CD4-positive, CD25-positive, alpha-beta regulatory T cell (primary cell): ENCODE data around the gene MAN1A1. TPM values are rescaled to one million over a fixed set of nuclear protein-coding genes. Genes with fewer than 3 reads are reported as not detected.
A peak's percentile ranks its signal among the peaks of the same experiment; 100 is the strongest.

Experiments used
- ATAC-seq, 2 donors: fragments of 150-1000 bp; cut with Tn5 transposase; one replicate each; pipeline ENCODE4 v1.10.0; 2021; ENCODE audit warnings: low read depth in 2 of 2, moderate number of reproducible peaks in 2 of 2, moderate library complexity in 1 of 2
- DNase-seq, 3 donors: peaks; one replicate each; pipeline versions ENCODE4 v3.0.0 to v3.0.0-alpha.2; 2012 to 2022; ENCODE audit warnings: mixed read lengths in 1 of 3
- H3K27ac ChIP-seq: one replicate; pipeline ENCODE4 v1.7.0; 2013; ENCODE audit warnings: mild to moderate bottlenecking, low read length; ENCODE audit not compliant: insufficient read depth, poor library complexity, severe bottlenecking
- H3K27me3 ChIP-seq: one replicate; pipeline ENCODE4 v1.7.0; 2013; ENCODE audit warnings: low read length; ENCODE audit not compliant: control insufficient read depth, insufficient read depth
- H3K36me3 ChIP-seq: one replicate; pipeline ENCODE4 v1.7.0; 2013; ENCODE audit warnings: mild to moderate bottlenecking, low read length, moderate library complexity; ENCODE audit not compliant: control insufficient read depth, insufficient read depth
- H3K4me1 ChIP-seq: 2 replicates; pipeline ENCODE4 v1.7.0; 2013; ENCODE audit warnings: mild to moderate bottlenecking, low read length; ENCODE audit not compliant: insufficient read depth, control insufficient read depth, poor library complexity, severe bottlenecking
- H3K4me3 ChIP-seq: one replicate; pipeline ENCODE4 v1.7.0; 2013; ENCODE audit warnings: low read depth, mild to moderate bottlenecking, low read length, moderate library complexity
- H3K9me3 ChIP-seq, 2 experiments: 1 replicate in 1 of 2; 2 replicates in 1 of 2; pipeline ENCODE4 v1.7.0; 2013; ENCODE audit warnings: low read length in 2 of 2, mild to moderate bottlenecking in 1 of 2, moderate library complexity in 1 of 2; ENCODE audit not compliant: control insufficient read depth in 2 of 2
- H3K27ac Mint-ChIP-seq, 3 donors: one replicate each; pipeline ENCODE4 v1.8.0; 2020 to 2022; ENCODE audit warnings: mild to moderate bottlenecking in 3 of 3, mixed read lengths in 3 of 3, moderate library complexity in 2 of 3
- H3K27me3 Mint-ChIP-seq: one replicate; pipeline ENCODE4 v1.8.0; 2022; ENCODE audit warnings: mild to moderate bottlenecking, mixed read lengths
- H3K36me3 Mint-ChIP-seq: one replicate; pipeline ENCODE4 v1.8.0; 2020; ENCODE audit warnings: mixed read lengths
- H3K4me1 Mint-ChIP-seq, 4 donors: one replicate each; pipeline ENCODE4 v1.8.0; 2020 to 2022; ENCODE audit warnings: mixed read lengths in 4 of 4, mild to moderate bottlenecking in 1 of 4
- H3K4me3 Mint-ChIP-seq, 4 donors: one replicate each; pipeline ENCODE4 v1.8.0; 2020 to 2022; ENCODE audit warnings: mild to moderate bottlenecking in 4 of 4, mixed read lengths in 4 of 4, moderate library complexity in 3 of 4
- H3K9me3 Mint-ChIP-seq, 7 donors: one replicate each; pipeline ENCODE4 v1.8.0; 2020 to 2022; ENCODE audit warnings: mixed read lengths in 7 of 7, mild to moderate bottlenecking in 3 of 7, moderate library complexity in 2 of 7
- polyA plus RNA-seq, 4 donors: library from polyadenylated mRNA; unstranded; fragments of 300-500 nt; fragmentation: Illumina TruSeq; gene quantifications; one replicate each; pipeline ENCODE4 v1.2.3, GENCODE V29; 2021
- total RNA-seq: library from RNA; stranded (reverse); gene quantifications from one replicate; pipeline ENCODE4 v1.2.3, GENCODE V29; 2022

Gene MAN1A1
- total and polyA plus RNA-seq, 5 donors from 2014 or later = 10.7 to 20.6 (median 13.6) TPM

DNA sequence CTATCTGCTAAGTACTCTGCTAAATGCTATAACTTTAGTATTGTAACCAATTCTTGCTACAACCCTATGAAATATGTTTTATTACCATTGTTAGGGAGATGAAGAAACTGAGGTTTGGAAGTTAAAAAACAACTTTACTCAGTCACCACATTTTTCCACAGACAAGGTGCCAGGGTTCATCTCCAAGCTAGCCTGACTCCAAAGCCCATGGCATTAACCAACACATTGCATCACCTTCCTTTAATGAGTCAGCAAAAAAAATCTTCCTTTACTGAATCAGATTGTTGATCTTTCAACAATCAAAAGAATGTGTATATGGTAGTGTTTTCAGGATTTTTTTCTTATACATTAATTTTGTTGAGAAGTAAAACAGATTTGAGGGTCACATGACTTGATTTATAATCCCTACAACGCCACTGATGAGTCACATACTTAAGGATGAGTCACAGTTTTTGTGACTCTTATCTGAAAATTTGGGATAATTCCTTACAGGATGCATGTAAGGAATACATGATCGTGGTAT is 41.5 kb downstream of the MAN1A1 start:
- Mint-ChIP-seq H3K27me3 (no peaks in the 10 kb centered on the region), H3K4me3 (no peak overlapping the region), H3K36me3 (peaks cover 15% of the 10 kb centered on the region), H3K4me1 (peaks cover 18 to 34% (median 23%) of the 10 kb centered on the region in 4 donors), H3K27ac (no peak overlapping the region), H3K9me3 (no peaks in the 10 kb centered on the region)
- Histone ChIP-seq H3K9me3 (no peaks in the 10 kb centered on the region), H3K4me1 (peaks cover 6% of the 10 kb centered on the region), H3K27ac (no peak overlapping the region), H3K4me3 (no peak overlapping the region), H3K27me3 (no peaks in the 10 kb centered on the region), H3K36me3 (peaks cover 9% of the 10 kb centered on the region)
- no peak for ATAC-seq
- no peak for DNase-seq

- H3K27me3 Mint-ChIP-seq = no peaks in the 10 kb centered on the region
- Histone ChIP-seq H3K27me3 (no peaks in the 10 kb centered on the region), H3K4me3 (no peak overlapping the region), H3K27ac (no peak overlapping the region), H3K36me3 (peaks cover 9% of the 10 kb centered on the region), H3K9me3 (no peaks in the 10 kb centered on the region), H3K4me1 (no peaks in the 10 kb centered on the region)
- H3K9me3 Mint-ChIP-seq = no peaks in the 10 kb centered on the region
- DNase-seq (no peak), ATAC-seq (no peak)
- H3K4me1 Mint-ChIP-seq = peaks cover 11 to 26% (median 16%) of the 10 kb centered on the region in 4 donors
- H3K36me3 Mint-ChIP-seq = peaks cover 15% of the 10 kb centered on the region
- H3K27ac Mint-ChIP-seq = no peak overlapping the region
- no peak overlapping the region for H3K4me3 Mint-ChIP-seq
These were observed 42.5 kb downstream of the MAN1A1 start for GRCh38 chr6:119307056-119307455.

- DNase-seq (no peak), ATAC-seq (no peak)
- Mint-ChIP-seq H3K36me3 (peaks cover 15% of the 10 kb centered on the region), H3K27me3 (no peaks in the 10 kb centered on the region), H3K27ac (no peak overlapping the region), H3K4me1 (peaks cover 10 to 22% (median 16%) of the 10 kb centered on the region in 4 donors), H3K9me3 (no peaks in the 10 kb centered on the region), H3K4me3 (no peak overlapping the region)
- Histone ChIP-seq H3K27ac (no peak overlapping the region), H3K27me3 (no peaks in the 10 kb centered on the region), H3K4me3 (no peak overlapping the region), H3K36me3 (peaks cover 12% of the 10 kb centered on the region), H3K4me1 (no peaks in the 10 kb centered on the region), H3K9me3 (no peaks in the 10 kb centered on the region)
These were observed 43.1 kb downstream of the MAN1A1 start for GRCh38 chr6:119306396-119306968.

DNA sequence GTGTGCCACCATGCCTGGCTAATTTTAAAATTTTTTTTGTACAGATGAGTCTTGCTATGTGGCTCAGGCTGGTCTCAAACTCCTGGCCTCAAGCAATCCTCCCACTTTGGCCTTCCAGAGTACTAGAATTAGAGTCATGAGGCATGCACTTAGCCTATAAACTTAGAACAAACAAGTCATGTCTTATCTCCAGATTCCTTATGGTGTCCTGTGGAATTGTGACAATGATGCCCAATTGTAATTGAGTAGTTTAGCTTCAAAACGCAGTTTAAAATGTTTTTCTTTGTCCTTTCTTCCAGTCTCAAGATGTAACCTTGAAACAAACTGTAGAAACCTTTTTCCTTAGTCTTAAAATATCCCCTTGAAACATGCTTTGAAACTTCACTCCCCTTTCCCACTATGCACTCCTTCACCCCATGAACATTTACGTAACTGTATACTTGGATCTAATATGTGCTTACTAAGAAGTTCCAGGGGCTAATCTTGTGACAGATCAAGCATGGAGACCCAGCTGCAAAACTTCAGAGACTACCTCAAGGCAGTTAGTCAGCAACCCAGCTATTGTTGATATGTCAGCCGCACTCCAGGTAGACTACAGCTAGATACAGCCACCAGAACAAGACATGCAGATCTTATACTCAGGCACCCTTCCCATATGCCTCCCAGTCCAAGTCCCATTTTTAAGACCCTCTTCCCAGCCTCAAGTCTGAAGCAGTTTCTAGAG is 46.2 kb downstream of the MAN1A1 start:
- Histone ChIP-seq H3K9me3 (no peaks in the 10 kb centered on the region), H3K27ac (no peak overlapping the region), H3K36me3 (peaks cover 14% of the 10 kb centered on the region), H3K4me3 (no peak overlapping the region), H3K4me1 (no peaks in the 10 kb centered on the region), H3K27me3 (no peaks in the 10 kb centered on the region)
- H3K36me3 Mint-ChIP-seq = peaks cover 16% of the 10 kb centered on the region
- peaks cover 0 to 10% (median 3%) of the 10 kb centered on the region in 4 donors for H3K4me1 Mint-ChIP-seq
- ATAC-seq (no peak), DNase-seq (no peak)
- no peak overlapping the region for H3K27ac Mint-ChIP-seq
- H3K9me3 Mint-ChIP-seq = no peaks in the 10 kb centered on the region
- H3K27me3 Mint-ChIP-seq = no peaks in the 10 kb centered on the region
- no peak overlapping the region for H3K4me3 Mint-ChIP-seq

- Mint-ChIP-seq H3K9me3 (no peaks in the 10 kb centered on the region), H3K4me1 (peaks cover 5 to 12% (median 5%) of the 10 kb centered on the region in 4 donors), H3K27me3 (no peaks in the 10 kb centered on the region), H3K36me3 (peaks cover 16% of the 10 kb centered on the region), H3K27ac (no peak overlapping the region), H3K4me3 (no peak overlapping the region)
- H3K4me1 ChIP-seq = no peaks in the 10 kb centered on the region
- H3K27me3 ChIP-seq = no peaks in the 10 kb centered on the region
- no peaks in the 10 kb centered on the region for H3K9me3 ChIP-seq
- no peak for DNase-seq
- peaks cover 11% of the 10 kb centered on the region for H3K36me3 ChIP-seq
- no peak for ATAC-seq
- H3K4me3 ChIP-seq = no peak overlapping the region
- no peak overlapping the region for H3K27ac ChIP-seq
These were observed 48.1 kb downstream of the MAN1A1 start for GRCh38 chr6:119301429-119301828.

DNA sequence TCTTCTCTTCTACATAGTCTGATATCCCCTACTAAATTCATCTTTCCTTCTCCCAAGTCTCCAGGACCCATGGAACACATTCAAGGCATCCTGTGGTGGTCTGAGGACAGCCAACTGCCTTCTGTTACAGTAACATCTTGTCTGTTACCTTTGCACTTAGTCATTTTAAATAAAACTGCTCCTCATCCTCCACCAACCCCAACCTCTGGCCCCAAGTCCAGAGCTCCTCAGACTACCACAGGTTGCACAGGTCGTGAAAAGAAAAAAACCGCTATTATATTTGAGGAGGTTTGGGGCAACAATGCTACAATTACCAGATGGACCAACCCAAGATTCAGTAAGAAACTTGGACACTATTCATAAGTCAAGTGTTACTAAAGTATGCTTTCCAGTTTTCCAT is 49.9 kb downstream of the MAN1A1 start:
- H3K36me3 Mint-ChIP-seq = peaks cover 13% of the 10 kb centered on the region
- H3K27ac ChIP-seq = no peak overlapping the region
- no peaks in the 10 kb centered on the region for H3K27me3 ChIP-seq
- H3K27ac Mint-ChIP-seq = peak overlapping the region in 1 of 3 donors; percentile 13
- peaks cover 5 to 22% (median 12%) of the 10 kb centered on the region in 4 donors for H3K4me1 Mint-ChIP-seq
- no peaks in the 10 kb centered on the region for H3K4me1 ChIP-seq
- no peaks in the 10 kb centered on the region for H3K9me3 Mint-ChIP-seq
- no peaks in the 10 kb centered on the region for H3K27me3 Mint-ChIP-seq
- peaks cover 5% of the 10 kb centered on the region for H3K36me3 ChIP-seq
- DNase-seq (no peak), ATAC-seq (no peak)
- no peak overlapping the region for H3K4me3 ChIP-seq
- no peaks in the 10 kb centered on the region for H3K9me3 ChIP-seq
- H3K4me3 Mint-ChIP-seq = no peak overlapping the region

- Histone ChIP-seq H3K27ac (no peak overlapping the region), H3K9me3 (no peaks in the 10 kb centered on the region), H3K36me3 (peaks cover 5% of the 10 kb centered on the region), H3K4me3 (no peak overlapping the region), H3K27me3 (no peaks in the 10 kb centered on the region), H3K4me1 (no peaks in the 10 kb centered on the region)
- peaks cover 8% of the 10 kb centered on the region for H3K36me3 Mint-ChIP-seq
- H3K4me3 Mint-ChIP-seq = no peak overlapping the region
- H3K9me3 Mint-ChIP-seq = no peaks in the 10 kb centered on the region
- H3K4me1 Mint-ChIP-seq = peaks cover 5 to 17% (median 12%) of the 10 kb centered on the region in 4 donors
- DNase-seq = no peak
- H3K27ac Mint-ChIP-seq = no peak overlapping the region
- no peak for ATAC-seq
- no peaks in the 10 kb centered on the region for H3K27me3 Mint-ChIP-seq
These were observed 52.5 kb downstream of the MAN1A1 start for GRCh38 chr6:119297049-119297448.
